GM19467 (cell line): ENCODE measurements around the gene TMEM128.
"Not testable (repeated sequence)": the region's sequence is repeated elsewhere in the genome, so short reads cannot be mapped to it uniquely, and the experiment has no call there.

ENCODE experiments used
- ATAC-seq: cut with Tn5 transposase; IDR thresholded peaks from one replicate; pipeline ENCODE4 v1.9.1; 2021; ENCODE audit warnings: mild to moderate bottlenecking, moderate library complexity; ENCODE audit not compliant: unreplicated experiment

TMEM128 gene

DNA sequence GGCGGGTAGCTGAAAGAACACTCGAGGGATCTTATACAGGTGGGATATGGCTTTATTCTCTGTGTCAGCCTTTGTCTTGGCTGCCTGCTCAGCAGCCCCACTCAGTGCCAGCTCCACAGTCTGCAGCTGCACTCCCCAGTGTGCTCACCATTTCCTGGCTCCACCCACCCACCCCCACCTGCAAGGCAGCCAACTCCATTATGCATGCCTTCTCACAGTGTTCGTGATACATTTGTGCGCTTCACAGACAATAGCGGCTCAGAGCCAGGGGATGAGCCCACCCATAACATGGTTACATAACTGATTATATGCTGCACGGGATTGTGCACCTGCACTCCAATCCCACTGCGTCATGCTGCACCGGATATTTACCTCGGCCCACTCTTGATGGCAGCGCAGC, 8.8 kb upstream of the TMEM128 start:
- ATAC-seq = no peak

- ATAC-seq = no peak
Observed at GRCh38 chr4:4254666-4255065, 6.6 kb upstream of the TMEM128 start.

- ATAC-seq = no peak
Observed at GRCh38 chr4:4254199-4254598, 6.2 kb upstream of the TMEM128 start.

- ATAC-seq = no peak
Observed at GRCh38 chr4:4249866-4250265, 1.8 kb upstream of the TMEM128 start.

- not testable (repeated sequence) for ATAC-seq
Observed at GRCh38 chr4:4249342-4249741, 1.3 kb upstream of the TMEM128 start.

GRCh38 chr4:4248885-4249203, 821 bp upstream of the TMEM128 start:
- no peak for ATAC-seq

DNA sequence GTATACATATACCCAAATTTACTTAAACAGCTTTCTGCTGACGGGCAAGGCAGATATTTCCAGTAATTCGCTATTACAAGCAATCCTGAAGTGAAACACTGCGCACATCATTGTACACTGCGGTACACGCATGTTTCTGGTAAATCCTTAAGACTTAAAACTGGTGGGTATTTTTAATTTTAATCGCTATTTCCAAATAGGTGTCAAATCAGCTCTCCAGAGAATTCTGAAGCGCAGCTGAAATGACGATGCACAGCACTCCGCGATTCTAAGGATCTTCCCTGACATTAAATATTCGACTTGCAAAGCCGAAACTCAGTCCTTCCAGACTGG, 361 bp downstream of the TMEM128 start:
- peak; percentile 11 for ATAC-seq

DNA sequence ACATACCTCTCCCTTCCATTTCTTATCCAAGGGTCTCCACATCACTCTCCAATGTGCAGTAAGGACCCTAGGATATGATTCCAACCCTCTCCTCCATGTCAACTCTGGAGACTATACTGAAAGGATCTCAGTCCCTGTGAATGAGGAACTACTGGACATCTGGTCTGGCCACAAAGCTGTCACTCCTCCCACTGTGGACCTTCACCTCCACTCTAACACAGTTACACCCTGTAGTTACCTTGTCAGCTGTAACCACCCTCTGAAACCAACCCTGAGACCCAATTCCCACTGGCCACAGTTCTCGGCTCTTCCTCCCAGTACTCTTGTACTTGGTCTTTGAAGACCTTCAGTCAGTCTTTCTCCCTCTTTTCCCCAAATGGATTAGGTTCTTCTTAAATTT, 2.9 kb downstream of the TMEM128 start:
- no peak for ATAC-seq

GRCh38 chr4:4239551-4239950, 8.5 kb downstream of the TMEM128 start:
- not testable (repeated sequence) for ATAC-seq

DNA sequence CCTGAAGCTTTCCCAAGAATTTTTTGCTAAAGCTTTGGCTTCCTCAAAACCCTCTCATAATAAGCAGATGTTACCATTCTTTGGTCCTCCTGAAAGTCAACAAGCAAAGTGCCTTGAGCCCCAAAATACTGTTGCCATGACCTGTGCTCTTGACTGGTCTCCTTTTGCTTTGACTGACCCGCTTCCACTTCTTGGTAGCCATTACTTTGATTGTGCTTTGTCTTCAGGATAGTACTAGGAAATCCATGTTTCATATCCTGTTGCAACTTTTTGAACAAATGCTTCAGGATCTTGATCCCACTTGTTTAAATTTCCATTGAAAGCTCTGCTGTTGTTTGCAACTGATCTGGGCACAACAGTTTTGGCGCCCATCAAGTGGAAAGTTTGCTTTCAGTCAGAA, 14.4 kb downstream of the TMEM128 start:
- no peak for ATAC-seq

DNA sequence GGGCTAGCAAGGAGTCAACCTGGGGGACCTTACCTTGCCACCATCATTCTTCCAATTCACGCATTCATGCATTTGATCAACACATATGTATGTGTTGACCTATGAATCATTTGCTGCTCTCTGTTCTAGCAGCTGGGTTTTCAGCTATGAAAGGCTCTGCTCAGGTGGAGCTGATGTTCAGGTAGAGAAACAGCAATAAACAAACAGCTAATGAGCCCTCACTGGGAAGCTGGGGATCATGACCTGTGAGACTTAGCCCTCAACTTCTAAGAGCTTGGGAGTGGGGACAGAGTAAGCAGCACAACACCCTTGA, 19.7 kb downstream of the TMEM128 start:
- ATAC-seq = no peak

- no peak for ATAC-seq
Observed at GRCh38 chr4:4227510-4228355, 20.3 kb downstream of the TMEM128 start.

- no peak for ATAC-seq
Observed at GRCh38 chr4:4226606-4227438, 21.2 kb downstream of the TMEM128 start, which contains the start of gene OTOP1. TSS of gene OTOP1 (minus strand) at chr4:4226929. CDS start at chr4:4226864, 65 bp downstream.

DNA sequence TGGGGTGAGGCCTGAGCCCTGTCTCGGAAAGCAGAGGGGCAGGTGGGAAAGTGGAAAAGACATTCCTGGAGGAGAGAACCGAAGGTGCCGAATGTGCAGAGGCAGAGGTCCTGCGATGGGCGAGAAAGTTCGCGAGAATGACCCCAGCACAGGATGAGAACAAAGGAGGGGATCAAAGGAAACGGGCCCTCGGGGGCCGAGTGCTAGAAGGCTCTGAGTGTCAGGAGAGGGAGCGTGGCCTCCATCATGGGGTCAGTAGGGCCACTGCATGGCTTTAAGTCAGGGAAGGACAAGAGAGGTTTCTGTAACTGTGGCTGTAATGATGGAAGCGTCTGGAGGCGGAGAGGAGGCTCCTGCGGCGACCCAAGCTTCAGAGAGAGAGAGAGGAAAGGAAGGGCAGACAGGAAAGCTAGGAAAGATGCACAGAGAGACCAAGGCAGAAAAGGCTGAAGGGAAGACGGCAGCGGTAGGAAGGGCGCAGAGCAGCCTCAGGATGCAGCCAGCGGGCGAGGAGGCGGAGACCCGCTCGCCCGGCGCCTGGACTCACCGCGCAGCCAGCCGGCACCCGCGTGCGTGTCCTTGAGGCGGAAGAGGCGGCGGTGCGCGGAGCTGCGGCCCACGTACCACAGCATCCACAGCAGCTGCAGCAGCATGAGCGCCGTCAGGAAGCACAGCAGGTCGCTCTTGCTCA, 22.0 kb downstream of the TMEM128 start:
- ATAC-seq = no peak

DNA sequence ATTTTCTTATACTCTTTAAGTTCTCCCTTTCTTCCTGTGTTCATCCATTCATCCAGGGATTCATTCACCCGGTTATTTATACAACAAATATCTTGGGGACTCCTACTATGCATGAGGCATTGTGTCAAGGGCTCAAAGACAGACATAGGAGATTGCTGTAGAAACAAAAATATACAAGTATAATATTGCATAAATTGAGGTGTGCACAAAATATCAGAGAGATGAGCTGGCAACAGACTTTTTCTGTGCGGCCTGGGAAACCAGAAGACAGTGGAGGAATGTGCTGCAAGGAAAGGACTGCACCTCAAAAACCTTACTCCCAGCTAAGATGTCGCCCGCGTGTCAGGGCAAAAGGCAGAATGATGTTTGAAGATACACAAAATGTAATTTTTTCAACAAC, 30.9 kb downstream of the TMEM128 start:
- no peak for ATAC-seq

DNA sequence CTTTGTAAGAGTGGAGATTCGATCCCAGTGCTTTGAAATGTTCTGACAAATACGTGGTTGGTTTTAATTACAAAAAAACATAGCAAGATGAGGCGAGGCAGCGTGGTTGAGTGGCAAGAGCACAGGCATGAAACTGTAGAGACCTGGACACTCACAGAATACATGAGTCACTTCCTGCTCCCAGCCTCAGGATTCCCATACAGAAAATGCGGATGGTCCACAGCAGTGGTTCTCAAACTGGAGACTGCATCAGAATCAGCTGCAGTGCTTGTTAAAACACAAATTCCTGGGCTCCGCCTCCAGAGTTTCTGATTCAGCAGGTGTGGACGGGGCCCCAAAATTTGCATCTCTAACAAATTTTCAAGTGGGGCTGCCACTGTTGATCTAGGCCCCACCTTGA, 31.4 kb downstream of the TMEM128 start:
- no peak for ATAC-seq

DNA sequence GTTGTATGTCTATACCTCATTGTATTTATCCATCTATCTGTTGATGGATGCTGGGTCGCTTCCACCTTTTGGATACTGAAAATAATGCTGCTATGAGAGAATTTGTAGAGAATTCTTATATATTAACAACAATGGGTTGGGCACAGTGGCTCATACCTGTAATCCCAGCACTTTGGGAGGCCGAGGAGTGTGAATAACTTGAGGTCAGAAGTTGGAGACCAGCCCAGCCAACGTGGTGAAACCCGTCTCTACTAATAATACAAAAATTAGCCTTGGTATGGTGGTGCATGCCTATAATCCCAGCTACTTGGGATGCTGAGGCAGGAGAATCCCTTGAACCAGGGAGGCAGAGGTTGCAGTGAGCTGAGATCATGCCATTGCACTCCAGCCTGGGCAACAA, 34.3 kb downstream of the TMEM128 start:
- not testable (repeated sequence) for ATAC-seq

DNA sequence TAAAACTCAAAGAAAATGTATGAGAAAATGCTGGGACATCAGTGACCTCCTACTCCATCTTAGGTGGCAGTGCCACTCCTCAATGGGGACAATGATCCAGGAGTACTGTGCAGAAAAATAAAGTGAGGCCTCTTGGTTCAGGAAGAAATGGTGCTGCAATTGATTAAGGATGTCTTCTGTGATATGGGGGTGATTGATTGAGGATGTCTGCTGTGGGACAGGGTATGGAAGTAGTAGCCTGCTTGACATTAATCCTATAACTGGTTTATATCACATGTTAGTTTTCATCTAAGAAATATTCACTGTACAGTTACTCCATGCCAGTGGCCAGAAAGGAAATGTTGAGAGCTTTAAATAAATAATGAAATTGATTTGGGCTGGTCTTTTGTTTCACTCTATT, 41.8 kb downstream of the TMEM128 start:
- ATAC-seq = no peak

DNA sequence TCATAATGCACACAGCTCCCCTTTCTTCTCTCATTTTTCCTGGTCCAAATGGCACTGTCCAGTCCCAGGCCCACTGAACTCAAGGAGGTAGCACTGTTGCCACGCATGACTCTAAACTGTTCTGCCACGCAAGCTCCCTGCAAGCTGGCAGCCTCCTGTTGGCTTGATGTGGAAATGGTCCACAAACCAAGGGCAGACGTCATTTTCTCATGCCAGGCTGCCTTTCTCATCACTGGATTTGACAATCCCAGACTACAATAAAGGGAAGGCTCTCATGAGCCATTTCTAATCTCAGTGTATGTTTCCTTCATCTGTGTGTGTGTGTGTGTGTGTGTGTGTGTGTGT, 43.6 kb downstream of the TMEM128 start:
- ATAC-seq = no peak

DNA sequence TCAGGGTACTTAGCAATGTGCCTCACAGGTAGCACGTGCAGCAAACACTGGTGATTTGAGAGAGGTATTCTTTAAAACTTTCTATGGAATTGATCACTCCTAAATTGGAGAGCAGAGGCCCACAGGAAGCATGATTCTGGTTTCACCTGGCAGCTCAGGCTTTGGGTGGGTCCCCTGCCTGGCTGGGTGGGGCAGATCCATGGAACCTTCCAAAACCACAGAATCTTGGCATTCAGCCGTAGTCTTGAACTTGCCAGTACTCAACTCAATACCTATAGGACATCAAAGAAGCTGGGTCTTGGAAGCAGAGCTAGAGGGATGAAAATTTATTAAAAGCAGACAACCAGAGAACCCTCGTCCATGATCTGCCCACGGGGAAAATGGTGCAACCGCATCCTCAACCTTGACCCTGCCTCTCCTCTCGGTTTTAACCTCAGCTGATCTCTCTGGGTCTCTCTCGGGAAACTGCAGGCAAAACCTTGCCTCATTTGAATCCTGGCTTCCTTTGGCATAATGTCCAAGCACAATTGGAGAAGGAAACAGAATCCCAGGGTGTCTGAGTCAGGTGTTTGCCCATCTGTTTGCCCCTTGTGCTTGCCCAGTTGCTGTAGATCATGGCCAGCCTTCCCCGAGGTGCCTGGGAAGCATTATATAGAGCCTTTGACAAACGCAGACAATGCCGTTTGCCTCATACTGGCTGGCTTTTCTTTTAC, 44.2 kb downstream of the TMEM128 start:
- no peak for ATAC-seq

- ATAC-seq = no peak
Observed at GRCh38 chr4:4202510-4202909, 45.5 kb downstream of the TMEM128 start.
